Measurements from ENCODE around the gene HSF5. TPM values are rescaled to one million over a fixed set of nuclear protein-coding genes. Genes with fewer than 3 reads are reported as not detected.

The HSF5 gene
- total and polyA plus RNA-seq, 4 donors, result 0.09 to 0.17 TPM; not detected in 2

GRCh38 chr17:58373003-58373402, 115.2 kb downstream of the HSF5 start (continued):
- TF ChIP-seq CTCF (IDR thresholded peaks at IDR 0.05; ENCODE audit: low read depth, low read length, missing input control) (no peak), FOXA2 (IDR thresholded peaks at IDR 0.05) (no peak), EGR1 (IDR thresholded peaks at IDR 0.05; ENCODE audit: low read depth in 2 of 2) (no peak), HNF4G (IDR thresholded peaks at IDR 0.05) (no peak), YY1 (IDR thresholded peaks at IDR 0.05) (no peak)

- H3K4me3 ChIP-seq (ENCODE audit: low read depth in 1 of 3, low read length in 3 of 3), result no peak overlapping the region
- TF ChIP-seq, protein P1, sequence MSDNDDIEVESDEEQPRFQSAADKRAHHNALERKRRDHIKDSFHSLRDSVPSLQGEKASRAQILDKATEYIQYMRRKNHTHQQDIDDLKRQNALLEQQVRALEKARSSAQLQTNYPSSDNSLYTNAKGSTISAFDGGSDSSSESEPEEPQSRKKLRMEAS (IDR thresholded peaks at IDR 0.05), result no peak
- TF ChIP-seq, protein P2, sequence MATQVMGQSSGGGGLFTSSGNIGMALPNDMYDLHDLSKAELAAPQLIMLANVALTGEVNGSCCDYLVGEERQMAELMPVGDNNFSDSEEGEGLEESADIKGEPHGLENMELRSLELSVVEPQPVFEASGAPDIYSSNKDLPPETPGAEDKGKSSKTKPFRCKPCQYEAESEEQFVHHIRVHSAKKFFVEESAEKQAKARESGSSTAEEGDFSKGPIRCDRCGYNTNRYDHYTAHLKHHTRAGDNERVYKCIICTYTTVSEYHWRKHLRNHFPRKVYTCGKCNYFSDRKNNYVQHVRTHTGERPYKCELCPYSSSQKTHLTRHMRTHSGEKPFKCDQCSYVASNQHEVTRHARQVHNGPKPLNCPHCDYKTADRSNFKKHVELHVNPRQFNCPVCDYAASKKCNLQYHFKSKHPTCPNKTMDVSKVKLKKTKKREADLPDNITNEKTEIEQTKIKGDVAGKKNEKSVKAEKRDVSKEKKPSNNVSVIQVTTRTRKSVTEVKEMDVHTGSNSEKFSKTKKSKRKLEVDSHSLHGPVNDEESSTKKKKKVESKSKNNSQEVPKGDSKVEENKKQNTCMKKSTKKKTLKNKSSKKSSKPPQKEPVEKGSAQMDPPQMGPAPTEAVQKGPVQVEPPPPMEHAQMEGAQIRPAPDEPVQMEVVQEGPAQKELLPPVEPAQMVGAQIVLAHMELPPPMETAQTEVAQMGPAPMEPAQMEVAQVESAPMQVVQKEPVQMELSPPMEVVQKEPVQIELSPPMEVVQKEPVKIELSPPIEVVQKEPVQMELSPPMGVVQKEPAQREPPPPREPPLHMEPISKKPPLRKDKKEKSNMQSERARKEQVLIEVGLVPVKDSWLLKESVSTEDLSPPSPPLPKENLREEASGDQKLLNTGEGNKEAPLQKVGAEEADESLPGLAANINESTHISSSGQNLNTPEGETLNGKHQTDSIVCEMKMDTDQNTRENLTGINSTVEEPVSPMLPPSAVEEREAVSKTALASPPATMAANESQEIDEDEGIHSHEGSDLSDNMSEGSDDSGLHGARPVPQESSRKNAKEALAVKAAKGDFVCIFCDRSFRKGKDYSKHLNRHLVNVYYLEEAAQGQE (IDR thresholded peaks at IDR 0.05), result no peak
- TF ChIP-seq EGR1 (IDR thresholded peaks at IDR 0.05; ENCODE audit: low read depth in 2 of 2) (no peak), JUND (IDR thresholded peaks at IDR 0.05) (no peak), HNF4A (conservative IDR thresholded peaks at IDR 0.05) (no peak), NR2F2 (IDR thresholded peaks at IDR 0.05) (no peak), RAD21 (IDR thresholded peaks at IDR 0.05) (no peak), TAF1 (conservative IDR thresholded peaks at IDR 0.05) (no peak), RXRA (IDR thresholded peaks at IDR 0.05) (no peak)
- H3K9me3 ChIP-seq (ENCODE audit: control insufficient read depth in 4 of 4, low read length in 3 of 4), result no peaks in the 10 kb centered on the region
- H3K9ac ChIP-seq (ENCODE audit: low read depth in 1 of 2, low read length in 2 of 2), result no peak overlapping the region
- no peaks in the 10 kb centered on the region for H3K36me3 ChIP-seq (ENCODE audit: control insufficient read depth in 4 of 4, insufficient read depth in 3 of 4, low read depth in 1 of 4, low read length in 3 of 4)
- H3K4me1 ChIP-seq (ENCODE audit: control insufficient read depth in 4 of 4, insufficient read depth in 4 of 4, low read length in 3 of 4), result peaks cover 7 to 43% (median 22%) of the 10 kb centered on the region in 4 donors
- H3K27ac ChIP-seq (ENCODE audit: low read depth in 1 of 2, low read length in 2 of 2), result no peak overlapping the region
- no peaks in the 10 kb centered on the region for H3K27me3 ChIP-seq (ENCODE audit: control insufficient read depth in 4 of 4, insufficient read depth in 4 of 4, low read length in 3 of 4)
- no peak for DNase-seq (ENCODE audit: low spot score)
- 91% methylated on average over 6 of the region's 6 CpGs for WGBS
These were observed 116.8 kb downstream of the HSF5 start for GRCh38 chr17:58371300-58371950.

DNA sequence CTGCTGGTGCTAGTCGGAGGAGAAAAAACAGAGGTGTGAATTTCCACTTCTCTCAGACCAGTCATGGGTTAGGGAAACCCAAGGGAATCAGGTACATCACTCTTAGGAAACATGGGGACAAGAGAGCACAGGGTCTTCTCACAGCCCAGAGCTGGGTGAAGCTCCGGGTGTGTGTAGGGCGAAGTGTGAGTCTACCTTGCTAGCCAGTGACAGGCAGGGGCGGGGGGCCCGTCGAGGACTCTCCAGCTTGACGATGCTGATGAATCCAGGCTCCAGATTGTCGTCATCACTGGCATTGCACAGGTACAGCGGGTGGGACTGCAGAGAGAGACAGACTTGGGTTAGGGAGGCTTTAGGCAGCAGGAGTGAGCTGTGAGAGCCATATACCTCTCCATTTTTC, 117.5 kb downstream of the HSF5 start:
- DNase-seq (ENCODE audit: low spot score), result no peak
- no peaks in the 10 kb centered on the region for H3K27me3 ChIP-seq (ENCODE audit: control insufficient read depth in 4 of 4, insufficient read depth in 4 of 4, low read length in 3 of 4)
- 85% methylated on average over 9 of the region's 9 CpGs for WGBS
- H3K36me3 ChIP-seq (ENCODE audit: control insufficient read depth in 4 of 4, insufficient read depth in 3 of 4, low read depth in 1 of 4, low read length in 3 of 4), result no peaks in the 10 kb centered on the region
- no peak overlapping the region for H3K4me3 ChIP-seq (ENCODE audit: low read depth in 1 of 3, low read length in 3 of 3)
- no peaks in the 10 kb centered on the region for H3K9me3 ChIP-seq (ENCODE audit: control insufficient read depth in 4 of 4, low read length in 3 of 4)
- H3K9ac ChIP-seq (ENCODE audit: low read depth in 1 of 2, low read length in 2 of 2), result no peak overlapping the region
- peaks cover 7 to 46% (median 29%) of the 10 kb centered on the region in 4 donors for H3K4me1 ChIP-seq (ENCODE audit: control insufficient read depth in 4 of 4, insufficient read depth in 4 of 4, low read length in 3 of 4)
- no peak overlapping the region for H3K27ac ChIP-seq (ENCODE audit: low read depth in 1 of 2, low read length in 2 of 2)
- TF ChIP-seq, protein P3, sequence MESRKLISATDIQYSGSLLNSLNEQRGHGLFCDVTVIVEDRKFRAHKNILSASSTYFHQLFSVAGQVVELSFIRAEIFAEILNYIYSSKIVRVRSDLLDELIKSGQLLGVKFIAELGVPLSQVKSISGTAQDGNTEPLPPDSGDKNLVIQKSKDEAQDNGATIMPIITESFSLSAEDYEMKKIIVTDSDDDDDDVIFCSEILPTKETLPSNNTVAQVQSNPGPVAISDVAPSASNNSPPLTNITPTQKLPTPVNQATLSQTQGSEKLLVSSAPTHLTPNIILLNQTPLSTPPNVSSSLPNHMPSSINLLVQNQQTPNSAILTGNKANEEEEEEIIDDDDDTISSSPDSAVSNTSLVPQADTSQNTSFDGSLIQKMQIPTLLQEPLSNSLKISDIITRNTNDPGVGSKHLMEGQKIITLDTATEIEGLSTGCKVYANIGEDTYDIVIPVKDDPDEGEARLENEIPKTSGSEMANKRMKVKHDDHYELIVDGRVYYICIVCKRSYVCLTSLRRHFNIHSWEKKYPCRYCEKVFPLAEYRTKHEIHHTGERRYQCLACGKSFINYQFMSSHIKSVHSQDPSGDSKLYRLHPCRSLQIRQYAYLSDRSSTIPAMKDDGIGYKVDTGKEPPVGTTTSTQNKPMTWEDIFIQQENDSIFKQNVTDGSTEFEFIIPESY (IDR thresholded peaks at IDR 0.05), result no peak
- no peak for TF ChIP-seq GABPA (IDR thresholded peaks at IDR 0.05 in 1 of 2, conservative IDR thresholded peaks at IDR 0.05 in 1 of 2)
- TF ChIP-seq HNF4A (conservative IDR thresholded peaks at IDR 0.05), result no peak
- TF ChIP-seq, protein P2 (IDR thresholded peaks at IDR 0.05), result no peak
- no peak for TF ChIP-seq EGR1 (IDR thresholded peaks at IDR 0.05; ENCODE audit: low read depth in 2 of 2)
- no peak for TF ChIP-seq NR2F2 (IDR thresholded peaks at IDR 0.05)
- TF ChIP-seq ATF3 (IDR thresholded peaks at IDR 0.05), result no peak
- no peak for TF ChIP-seq HNF4G (IDR thresholded peaks at IDR 0.05)
- TF ChIP-seq TAF1 (conservative IDR thresholded peaks at IDR 0.05), result no peak
- TF ChIP-seq RAD21 (IDR thresholded peaks at IDR 0.05), result no peak
- no peak for TF ChIP-seq FOXA1 (IDR thresholded peaks at IDR 0.05)
- TF ChIP-seq JUND (IDR thresholded peaks at IDR 0.05), result no peak
- TF ChIP-seq, protein P1 (IDR thresholded peaks at IDR 0.05), result no peak

Data from liver (tissue), 9 donors.